Fibroblast of pulmonary artery (primary cell): ENCODE data around the gene TMEM176B.

Experiments
- DNase-seq: peaks from one replicate; pipeline ENCODE4 v3.0.0-alpha.2; 2010; ENCODE audit warnings: low read depth
- H3K4me3 ChIP-seq: replicated peaks from 2 replicates; pipeline ENCODE4 v1.5.1; 2011; ENCODE audit warnings: low read depth, mild to moderate bottlenecking, control low read depth, low read length, moderate library complexity
- TF ChIP-seq, protein P1 (sequence below): IDR thresholded peaks from 2 replicates; pipeline ENCODE4 v1.5.1; 2011; ENCODE audit warnings: mild to moderate bottlenecking, control low read depth, low read length, inconsistent platforms; ENCODE audit errors: missing control alignments

Gene TMEM176B

GRCh38 chr7:150753239-150753638 is 46.9 kb downstream of the TMEM176B start:
- DNase-seq: no peak
- H3K4me3 ChIP-seq: no peak overlapping the region
- TF ChIP-seq, protein P1, sequence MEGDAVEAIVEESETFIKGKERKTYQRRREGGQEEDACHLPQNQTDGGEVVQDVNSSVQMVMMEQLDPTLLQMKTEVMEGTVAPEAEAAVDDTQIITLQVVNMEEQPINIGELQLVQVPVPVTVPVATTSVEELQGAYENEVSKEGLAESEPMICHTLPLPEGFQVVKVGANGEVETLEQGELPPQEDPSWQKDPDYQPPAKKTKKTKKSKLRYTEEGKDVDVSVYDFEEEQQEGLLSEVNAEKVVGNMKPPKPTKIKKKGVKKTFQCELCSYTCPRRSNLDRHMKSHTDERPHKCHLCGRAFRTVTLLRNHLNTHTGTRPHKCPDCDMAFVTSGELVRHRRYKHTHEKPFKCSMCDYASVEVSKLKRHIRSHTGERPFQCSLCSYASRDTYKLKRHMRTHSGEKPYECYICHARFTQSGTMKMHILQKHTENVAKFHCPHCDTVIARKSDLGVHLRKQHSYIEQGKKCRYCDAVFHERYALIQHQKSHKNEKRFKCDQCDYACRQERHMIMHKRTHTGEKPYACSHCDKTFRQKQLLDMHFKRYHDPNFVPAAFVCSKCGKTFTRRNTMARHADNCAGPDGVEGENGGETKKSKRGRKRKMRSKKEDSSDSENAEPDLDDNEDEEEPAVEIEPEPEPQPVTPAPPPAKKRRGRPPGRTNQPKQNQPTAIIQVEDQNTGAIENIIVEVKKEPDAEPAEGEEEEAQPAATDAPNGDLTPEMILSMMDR: no peak

GRCh38 chr7:150751702-150752101 is 48.5 kb downstream of the TMEM176B start:
- no peak overlapping the region for H3K4me3 ChIP-seq
- no peak for DNase-seq
- TF ChIP-seq, protein P1: no peak

DNA sequence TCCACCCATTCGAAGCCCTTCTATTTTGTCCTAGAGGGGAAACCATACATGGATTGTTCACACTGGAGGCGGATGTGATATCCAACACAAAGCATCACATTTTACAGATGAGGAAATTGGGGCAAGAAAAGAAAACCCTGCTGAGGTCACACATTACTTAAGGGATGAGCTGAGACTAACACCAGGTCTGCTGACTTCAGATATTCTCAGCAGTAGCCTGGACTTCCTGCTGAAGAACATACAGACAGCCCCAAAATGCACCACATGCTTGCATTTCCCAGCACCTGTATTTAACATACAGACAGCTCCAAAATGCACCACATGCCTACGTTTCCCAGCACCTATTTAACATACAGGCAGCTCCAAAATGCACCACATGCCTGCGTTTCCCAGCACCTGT is 51.8 kb downstream of the TMEM176B start:
- TF ChIP-seq, protein P1: no peak
- no peak overlapping the region for H3K4me3 ChIP-seq
- no peak for DNase-seq

DNA sequence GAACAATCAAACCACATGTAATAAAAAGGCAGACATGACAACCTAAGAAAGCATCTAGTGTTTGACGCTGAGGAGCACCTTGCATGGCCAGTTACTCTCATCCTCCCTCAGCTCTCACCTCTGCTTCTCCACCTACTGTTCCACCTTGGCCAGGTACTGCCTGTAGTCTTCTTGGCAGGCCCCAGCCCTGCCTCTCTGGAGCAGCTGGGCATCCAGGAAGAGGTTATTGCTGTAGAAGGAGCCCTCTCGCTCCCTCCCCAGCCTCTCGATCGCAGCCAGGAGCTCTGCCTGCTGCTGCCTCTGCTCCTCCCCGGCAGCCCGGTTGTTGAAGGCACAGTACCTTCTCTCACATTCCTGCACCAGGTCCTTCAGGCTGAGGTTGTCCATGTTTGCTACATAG is 53.2 kb downstream of the TMEM176B start:
- no peak overlapping the region for H3K4me3 ChIP-seq
- TF ChIP-seq, protein P1: no peak

DNA sequence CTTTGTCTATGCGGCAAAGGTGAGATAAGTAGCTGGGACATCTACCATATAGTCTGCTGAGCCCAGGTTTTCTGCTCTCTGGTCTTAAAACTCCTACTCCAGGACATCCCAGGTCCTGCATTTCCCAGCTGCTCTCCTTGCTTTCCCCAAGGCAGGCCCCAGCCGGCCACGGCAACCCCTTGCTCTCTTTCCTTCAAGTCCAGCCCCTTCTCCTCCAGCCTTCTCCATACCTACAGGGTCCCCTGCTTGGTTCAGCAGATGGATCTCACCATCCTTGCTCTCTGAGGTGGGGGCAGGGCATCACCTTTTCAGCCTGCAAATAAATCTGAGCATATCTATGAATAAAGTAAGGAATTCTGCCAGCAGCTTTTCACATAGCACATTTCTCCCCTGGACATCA is 54.3 kb downstream of the TMEM176B start:
- H3K4me3 ChIP-seq: no peak overlapping the region
- TF ChIP-seq, protein P1: no peak
- no peak for DNase-seq

More for the DNA sequence above, 53.2 kb downstream of the TMEM176B start:
- no peak for DNase-seq

- DNase-seq: no peak
- TF ChIP-seq, protein P1: no peak
- no peak overlapping the region for H3K4me3 ChIP-seq
Observed at GRCh38 chr7:150745086-150745485, 55.1 kb downstream of the TMEM176B start.

DNA sequence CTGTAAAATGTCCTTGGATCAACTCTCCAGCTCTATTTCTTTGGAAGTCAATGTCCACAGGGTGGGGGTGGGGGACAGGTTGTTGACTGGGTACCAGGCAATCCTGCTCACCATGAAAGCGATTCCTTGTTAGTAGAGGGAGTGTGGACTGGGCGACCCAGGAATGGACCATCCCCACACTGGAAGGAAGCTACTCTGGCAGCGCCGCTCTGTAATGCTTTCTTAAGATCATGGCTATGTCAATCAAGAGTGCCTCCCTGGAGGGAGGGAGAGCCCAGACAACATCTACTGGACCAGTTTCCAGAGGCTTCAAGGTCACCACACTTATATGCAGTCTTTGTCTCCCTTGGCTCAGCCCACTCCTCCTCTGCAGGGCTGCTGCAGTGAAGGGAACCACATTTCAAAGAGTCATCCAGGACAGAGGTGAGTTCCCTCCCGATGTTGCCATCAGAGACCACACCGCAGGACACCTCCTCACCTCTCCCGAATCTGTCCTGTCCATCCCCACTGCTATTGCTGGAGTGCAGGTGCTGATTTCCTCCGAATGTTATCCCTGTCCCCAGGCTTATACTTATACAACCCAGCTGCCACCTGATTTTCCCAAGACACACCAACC is 56.0 kb downstream of the TMEM176B start:
- TF ChIP-seq, protein P1: no peak
- H3K4me3 ChIP-seq: no peak overlapping the region
- DNase-seq: no peak
